ENCODE measurements around the gene GRHL1. TPM values are rescaled to one million over a fixed set of nuclear protein-coding genes. Genes with fewer than 3 reads are reported as not detected.

The GRHL1 gene
- total and polyA plus RNA-seq, 2 of the 8 experiments (the other 6 are each of a cell fraction or from before 2014, with no cell fraction given): 1.3 to 3.6 TPM

- no peak for TF ChIP-seq RNF2 (IDR thresholded peaks at IDR 0.05; ENCODE audit: borderline replicate concordance, low read depth, low read length, missing control alignments, poor library complexity, severe bottlenecking)
- no peak for TF ChIP-seq SP4 (IDR thresholded peaks at IDR 0.05; ENCODE audit: low read length)
- TF ChIP-seq HDAC2 (IDR thresholded peaks at IDR 0.05; ENCODE audit: borderline replicate concordance in 1 of 2, low read depth in 2 of 2, low read length in 2 of 2): no peak
- no peak for TF ChIP-seq CBX5 (IDR thresholded peaks at IDR 0.05; ENCODE audit: low read depth, low read length)
- no peak for TF ChIP-seq GABPA (IDR thresholded peaks at IDR 0.05; ENCODE audit: borderline replicate concordance, insufficient read depth, low read length)
- no peak for TF ChIP-seq KDM4A (IDR thresholded peaks at IDR 0.05; ENCODE audit: low read depth, low read length, severe bottlenecking)
These were observed 55.9 kb downstream of the GRHL1 start (continued) for GRCh38 chr2:10007435-10007834.

All from H1 (cell line).